ENCODE results near the gene DENND2A. TPM values are rescaled to one million over a fixed set of nuclear protein-coding genes. Genes with fewer than 3 reads are reported as not detected.
"Not testable (repeated sequence)": the region's sequence is repeated elsewhere in the genome, so short reads cannot be mapped to it uniquely, and the experiment has no call there.

DENND2A gene
- total RNA-seq, 2 donors from 2014 or later: 9.2 to 10.5 TPM

GRCh38 chr7:140501966-140502365, 138.6 kb downstream of the DENND2A start:
- no peaks in the 10 kb centered on the region for H3K36me3 ChIP-seq
- H3K27ac ChIP-seq: no peak overlapping the region
- TF ChIP-seq, protein P1, sequence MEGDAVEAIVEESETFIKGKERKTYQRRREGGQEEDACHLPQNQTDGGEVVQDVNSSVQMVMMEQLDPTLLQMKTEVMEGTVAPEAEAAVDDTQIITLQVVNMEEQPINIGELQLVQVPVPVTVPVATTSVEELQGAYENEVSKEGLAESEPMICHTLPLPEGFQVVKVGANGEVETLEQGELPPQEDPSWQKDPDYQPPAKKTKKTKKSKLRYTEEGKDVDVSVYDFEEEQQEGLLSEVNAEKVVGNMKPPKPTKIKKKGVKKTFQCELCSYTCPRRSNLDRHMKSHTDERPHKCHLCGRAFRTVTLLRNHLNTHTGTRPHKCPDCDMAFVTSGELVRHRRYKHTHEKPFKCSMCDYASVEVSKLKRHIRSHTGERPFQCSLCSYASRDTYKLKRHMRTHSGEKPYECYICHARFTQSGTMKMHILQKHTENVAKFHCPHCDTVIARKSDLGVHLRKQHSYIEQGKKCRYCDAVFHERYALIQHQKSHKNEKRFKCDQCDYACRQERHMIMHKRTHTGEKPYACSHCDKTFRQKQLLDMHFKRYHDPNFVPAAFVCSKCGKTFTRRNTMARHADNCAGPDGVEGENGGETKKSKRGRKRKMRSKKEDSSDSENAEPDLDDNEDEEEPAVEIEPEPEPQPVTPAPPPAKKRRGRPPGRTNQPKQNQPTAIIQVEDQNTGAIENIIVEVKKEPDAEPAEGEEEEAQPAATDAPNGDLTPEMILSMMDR (IDR thresholded peaks at IDR 0.05): no peak
- no peaks in the 10 kb centered on the region for H3K27me3 ChIP-seq
- no peaks in the 10 kb centered on the region for H3K9me3 ChIP-seq
- H3K4me1 ChIP-seq: peaks cover 0 to 8% of the 10 kb centered on the region in 2 donors
- DNase-seq (ENCODE audit: low spot score): no peak
- no peak overlapping the region for H3K4me3 ChIP-seq

DNA sequence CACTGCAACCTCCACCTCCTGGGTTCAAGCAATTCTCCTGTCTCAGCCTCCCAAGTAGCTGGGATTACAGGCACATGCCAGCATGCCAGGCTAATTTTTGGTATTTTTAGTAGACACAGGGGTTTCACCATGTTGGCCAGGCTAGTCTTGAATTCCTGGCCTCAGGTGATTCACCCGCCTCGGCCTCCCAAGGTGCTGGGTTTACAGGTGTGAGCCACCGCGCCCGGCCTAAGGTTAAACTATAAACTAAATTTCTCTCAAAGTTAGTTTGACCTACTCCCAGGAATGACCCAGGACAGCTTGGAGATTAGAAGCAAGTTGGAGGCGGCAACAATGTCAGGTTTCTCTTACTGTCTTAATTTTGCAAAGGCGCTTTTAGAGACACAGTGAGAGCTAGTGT, 142.8 kb downstream of the DENND2A start:
- H3K27ac ChIP-seq; DNase-seq (ENCODE audit: low spot score); H3K4me3 ChIP-seq; H3K9me3 ChIP-seq; H3K4me1 ChIP-seq; H3K27me3 ChIP-seq; H3K36me3 ChIP-seq: not testable (repeated sequence)

DNA sequence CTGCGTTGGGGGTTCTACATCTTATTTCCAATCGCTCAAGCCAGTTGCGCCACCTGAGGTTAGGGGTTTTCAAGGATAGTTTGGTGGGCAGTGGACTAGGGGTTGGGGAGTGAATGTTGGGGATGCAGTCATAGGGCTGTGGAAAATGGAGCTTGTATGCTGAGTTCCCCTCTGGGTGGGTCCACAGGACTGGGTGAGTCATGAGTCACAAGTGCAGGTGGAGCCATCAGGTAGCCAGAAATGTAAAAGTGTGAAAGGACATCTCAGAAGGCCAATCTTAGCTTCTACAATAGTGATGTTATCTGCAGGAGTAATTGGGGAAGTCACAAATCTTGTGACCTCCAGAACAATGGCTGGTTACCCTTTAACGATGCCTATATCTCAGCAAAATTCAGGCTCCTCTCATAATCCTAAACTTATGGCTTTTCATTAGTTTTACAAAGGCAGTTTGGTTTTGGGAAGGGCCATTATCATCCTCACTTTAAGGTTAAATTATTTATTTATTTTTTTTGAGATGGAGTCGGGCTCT, 143.3 kb downstream of the DENND2A start:
- TF ChIP-seq, protein P1 (IDR thresholded peaks at IDR 0.05): no peak
- no peaks in the 10 kb centered on the region for H3K36me3 ChIP-seq
- H3K27me3 ChIP-seq: no peaks in the 10 kb centered on the region
- H3K4me3 ChIP-seq: no peak overlapping the region
- H3K27ac ChIP-seq: no peak overlapping the region
- DNase-seq (ENCODE audit: low spot score): no peak
- no peaks in the 10 kb centered on the region for H3K4me1 ChIP-seq
- H3K9me3 ChIP-seq: no peaks in the 10 kb centered on the region

DNA sequence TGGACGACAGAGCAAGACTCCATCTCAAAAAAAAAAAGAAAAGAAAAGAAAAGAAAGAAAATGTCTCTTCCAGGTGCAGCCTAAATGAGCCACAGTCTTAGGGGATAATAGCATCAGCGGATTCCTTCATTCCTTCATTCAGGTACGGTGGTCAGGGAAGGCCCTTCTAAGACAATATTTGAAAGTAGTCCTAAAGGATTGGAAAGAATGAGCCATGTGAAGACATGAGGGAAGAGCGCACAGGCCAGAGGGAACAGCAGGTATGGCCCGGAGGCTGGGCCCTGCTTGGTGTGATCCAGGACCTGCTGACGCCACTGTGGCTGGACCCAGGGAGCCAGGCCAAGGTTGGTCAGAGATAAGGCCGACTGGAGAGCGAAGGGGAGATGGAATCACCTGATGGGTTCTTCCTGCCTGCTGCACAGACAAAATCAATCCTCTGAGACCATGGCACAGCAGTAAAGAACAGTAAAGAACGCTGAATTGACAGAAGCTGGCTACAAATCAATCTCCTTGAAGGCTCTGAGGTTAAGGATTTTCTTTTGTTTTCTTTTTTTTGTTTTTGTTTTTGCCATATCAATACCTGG, 145.0 kb downstream of the DENND2A start:
- no peak overlapping the region for H3K27ac ChIP-seq
- H3K4me1 ChIP-seq: no peaks in the 10 kb centered on the region
- H3K27me3 ChIP-seq: no peaks in the 10 kb centered on the region
- H3K4me3 ChIP-seq: no peak overlapping the region
- TF ChIP-seq, protein P1 (IDR thresholded peaks at IDR 0.05): no peak
- H3K9me3 ChIP-seq: no peaks in the 10 kb centered on the region
- no peaks in the 10 kb centered on the region for H3K36me3 ChIP-seq
- no peak for DNase-seq (ENCODE audit: low spot score)

GRCh38 chr7:140494867-140495266, 145.7 kb downstream of the DENND2A start:
- TF ChIP-seq, protein P1 (IDR thresholded peaks at IDR 0.05): no peak
- DNase-seq (ENCODE audit: low spot score): no peak

DNA sequence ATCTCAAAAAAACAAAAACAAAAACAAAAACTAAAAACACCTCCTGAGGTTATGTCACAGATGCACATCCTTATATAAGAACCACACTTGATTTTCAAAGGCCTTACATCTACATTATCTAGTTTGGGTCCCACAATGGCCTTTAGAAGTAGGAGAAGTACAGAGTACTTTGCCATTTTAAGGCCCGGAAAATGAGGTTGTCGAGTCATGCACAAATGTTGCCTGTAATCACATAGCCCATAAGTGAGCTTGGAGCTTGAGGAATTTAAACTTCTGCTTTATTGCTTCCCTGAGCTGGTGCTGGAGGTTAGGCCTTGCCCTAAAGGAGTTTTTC, 151.6 kb downstream of the DENND2A start:
- TF ChIP-seq, protein P1 (IDR thresholded peaks at IDR 0.05): no peak
- Histone ChIP-seq H3K9me3 (no peaks in the 10 kb centered on the region), H3K27ac (no peak overlapping the region), H3K4me3 (no peak overlapping the region), H3K27me3 (no peaks in the 10 kb centered on the region), H3K36me3 (no peaks in the 10 kb centered on the region), H3K4me1 (no peaks in the 10 kb centered on the region)
- no peak for DNase-seq (ENCODE audit: low spot score)

More at GRCh38 chr7:140494867-140495266, 145.7 kb downstream of the DENND2A start:
- H3K36me3 ChIP-seq: no peaks in the 10 kb centered on the region
- no peak overlapping the region for H3K27ac ChIP-seq
- H3K4me1 ChIP-seq: no peaks in the 10 kb centered on the region
- no peaks in the 10 kb centered on the region for H3K9me3 ChIP-seq
- no peak overlapping the region for H3K4me3 ChIP-seq
- H3K27me3 ChIP-seq: no peaks in the 10 kb centered on the region

Data from right atrium auricular region (tissue), 2 donors.